ENCODE data around the gene ATP4B.

DNA sequence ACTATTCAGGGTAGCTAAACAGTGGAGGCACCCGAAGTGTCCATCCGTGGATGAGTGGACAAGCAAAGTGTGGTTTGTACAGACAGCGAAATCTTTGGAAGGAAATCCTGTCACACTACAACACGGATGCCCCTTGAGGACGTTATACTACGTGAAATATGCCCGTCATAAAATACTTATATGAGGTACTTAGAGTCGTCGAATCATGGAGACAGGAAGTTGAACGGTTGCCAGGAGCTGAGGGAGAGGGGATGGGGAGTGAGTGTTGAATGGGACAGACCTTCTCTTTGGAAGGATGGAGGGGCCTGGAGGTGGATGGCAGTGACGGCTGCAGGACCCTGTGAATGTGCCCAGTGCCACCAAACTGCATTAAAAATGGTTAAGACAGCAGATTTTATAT lies 11.6 kb downstream of the ATP4B start:
- TF ChIP-seq MAX (IDR thresholded peaks at IDR 0.05) (no peak), HMGXB4 (CRISPR knock-in tag; IDR thresholded peaks at IDR 0.05; ENCODE audit: borderline replicate concordance) (no peak)
- TF ChIP-seq, protein P1, sequence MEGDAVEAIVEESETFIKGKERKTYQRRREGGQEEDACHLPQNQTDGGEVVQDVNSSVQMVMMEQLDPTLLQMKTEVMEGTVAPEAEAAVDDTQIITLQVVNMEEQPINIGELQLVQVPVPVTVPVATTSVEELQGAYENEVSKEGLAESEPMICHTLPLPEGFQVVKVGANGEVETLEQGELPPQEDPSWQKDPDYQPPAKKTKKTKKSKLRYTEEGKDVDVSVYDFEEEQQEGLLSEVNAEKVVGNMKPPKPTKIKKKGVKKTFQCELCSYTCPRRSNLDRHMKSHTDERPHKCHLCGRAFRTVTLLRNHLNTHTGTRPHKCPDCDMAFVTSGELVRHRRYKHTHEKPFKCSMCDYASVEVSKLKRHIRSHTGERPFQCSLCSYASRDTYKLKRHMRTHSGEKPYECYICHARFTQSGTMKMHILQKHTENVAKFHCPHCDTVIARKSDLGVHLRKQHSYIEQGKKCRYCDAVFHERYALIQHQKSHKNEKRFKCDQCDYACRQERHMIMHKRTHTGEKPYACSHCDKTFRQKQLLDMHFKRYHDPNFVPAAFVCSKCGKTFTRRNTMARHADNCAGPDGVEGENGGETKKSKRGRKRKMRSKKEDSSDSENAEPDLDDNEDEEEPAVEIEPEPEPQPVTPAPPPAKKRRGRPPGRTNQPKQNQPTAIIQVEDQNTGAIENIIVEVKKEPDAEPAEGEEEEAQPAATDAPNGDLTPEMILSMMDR (IDR thresholded peaks at IDR 0.05): no peak
